H1 (cell line): ENCODE measurements around the gene CADPS. TPM values are rescaled to one million over a fixed set of nuclear protein-coding genes. Genes with fewer than 3 reads are reported as not detected.

Experiments
- CTCF ChIA-PET: fragments of 300-600 bp; sonication (Branson Sonifier 250); formaldehyde crosslinking; loops from one replicate; lab custom pipeline; 2021; ENCODE audit not compliant: partially characterized antibody; lab: Charles Lee
- POLR2A ChIA-PET: fragments of 300-600 bp; sonication (Branson Sonifier 250); formaldehyde crosslinking; loops from one replicate; lab custom pipeline; 2021; ENCODE audit warnings: inconsistent platforms; ENCODE audit not compliant: partially characterized antibody; lab: Charles Lee
- DNase-seq, 2 experiments: peaks; one replicate each; pipeline versions ENCODE4 v3.0.0 to v3.0.0-alpha.2; 2010 to 2022; ENCODE audit warnings: low spot score in 2 of 2, low read depth in 1 of 2, mixed read lengths in 1 of 2
- FAIRE-seq: peaks from 2 replicates; lab custom pipeline; 2011; peaks lifted over from hg19 to GRCh38; lab: Jason Lieb, UNC
- H2AFZ ChIP-seq: 2 replicates; pipeline ENCODE4 v1.8.1; 2012; ENCODE audit warnings: low read length, inconsistent platforms
- H2AK5ac ChIP-seq: 2 replicates; pipeline ENCODE4 v1.6.1; 2013; ENCODE audit warnings: low read depth, low read length
- H2BK120ac ChIP-seq: replicated peaks from 2 replicates; pipeline ENCODE3; 2013; ENCODE audit warnings: low read depth, low read length, inconsistent platforms
- H2BK12ac ChIP-seq: 2 replicates; pipeline ENCODE4 v1.6.1; 2013; ENCODE audit warnings: low read depth, low read length
- H2BK15ac ChIP-seq: 2 replicates; pipeline ENCODE4 v1.6.1; 2013; ENCODE audit warnings: low read length
- H2BK20ac ChIP-seq: 2 replicates; pipeline ENCODE4 v1.6.1; 2013; ENCODE audit warnings: low read length
- H2BK5ac ChIP-seq: 2 replicates; pipeline ENCODE4 v1.6.1; 2013; ENCODE audit warnings: low read depth, low read length
- H3K14ac ChIP-seq: 2 replicates; pipeline ENCODE4 v1.6.1; 2013; ENCODE audit warnings: inconsistent platforms; ENCODE audit not compliant: insufficient read length
- H3K18ac ChIP-seq: 2 replicates; pipeline ENCODE4 v1.6.1; 2013; ENCODE audit warnings: low read length; ENCODE audit errors: extremely low read depth
- H3K23ac ChIP-seq: 2 replicates; pipeline ENCODE4 v1.6.1; 2013; ENCODE audit warnings: inconsistent platforms; ENCODE audit not compliant: insufficient read length
- H3K23me2 ChIP-seq: 2 replicates; pipeline ENCODE4 v1.6.1; 2013; ENCODE audit warnings: low read depth, low read length
- H3K27ac ChIP-seq: 2 replicates; pipeline ENCODE4 v1.6.1; 2011; ENCODE audit warnings: low read depth, low read length, inconsistent platforms
- H3K27me3 ChIP-seq, 4 experiments: replicated peaks in 1 of 4; 1 replicate in 1 of 4; 2 replicates in 3 of 4; pipeline versions ENCODE4 v1.6.1 to v1.8.1; 2011 to 2013; ENCODE audit warnings: low read length in 3 of 4, mild to moderate bottlenecking in 3 of 4, inconsistent platforms in 2 of 4, mixed read lengths in 2 of 4, moderate library complexity in 1 of 4; ENCODE audit not compliant: control insufficient read depth in 3 of 4, insufficient read depth in 3 of 4; ENCODE audit errors: extremely low read depth in 1 of 4
- H3K36me3 ChIP-seq, 4 experiments: 2 replicates each; pipeline versions ENCODE4 v1.6.1 to v1.8.1; 2011 to 2013; ENCODE audit warnings: mild to moderate bottlenecking in 4 of 4, low read length in 3 of 4, moderate library complexity in 2 of 4, control low read depth in 1 of 4, inconsistent platforms in 1 of 4; ENCODE audit not compliant: insufficient read depth in 4 of 4, control insufficient read depth in 2 of 4
- H3K4ac ChIP-seq: replicated peaks from 2 replicates; pipeline ENCODE3; 2013; ENCODE audit warnings: low read length, low read depth, mixed read lengths, inconsistent platforms; ENCODE audit not compliant: insufficient read length
- H3K4me1 ChIP-seq, 4 experiments: replicated peaks in 1 of 4; 1 replicate in 1 of 4; 2 replicates in 3 of 4; pipeline versions ENCODE4 v1.6.1 to v1.8.1; 2011 to 2013; ENCODE audit warnings: low read length in 3 of 4, inconsistent platforms in 2 of 4, mixed read lengths in 1 of 4; ENCODE audit not compliant: insufficient read depth in 4 of 4, control insufficient read depth in 3 of 4
- H3K4me2 ChIP-seq, 2 experiments: 2 replicates each; pipeline versions ENCODE4 v1.6.1 to v1.8.1; 2011 to 2013; ENCODE audit warnings: low read depth in 2 of 2, low read length in 2 of 2, control low read depth in 1 of 2, inconsistent platforms in 1 of 2, mild to moderate bottlenecking in 1 of 2; ENCODE audit not compliant: insufficient read depth in 1 of 2
- H3K4me3 ChIP-seq, 4 experiments: fragments of 200-600, 300-600 bp in 1 of 4; sonication (generic), shearing (Covaris generic), sonication (Bioruptor Twin) in 1 of 4; 2 replicates each; pipeline versions ENCODE4 v1.5.1 to v1.8.1; 2011 to 2016; ENCODE audit warnings: low read length in 4 of 4, low read depth in 3 of 4, control low read depth in 2 of 4, inconsistent platforms in 2 of 4, mild to moderate bottlenecking in 2 of 4, mixed read lengths in 1 of 4, moderate library complexity in 1 of 4; ENCODE audit not compliant: insufficient read depth in 2 of 4; ENCODE audit errors: extremely low read depth in 1 of 4
- H3K56ac ChIP-seq: replicated peaks from 2 replicates; pipeline ENCODE3; 2013; ENCODE audit warnings: low read depth, mild to moderate bottlenecking, mixed read lengths, low read length, inconsistent platforms; ENCODE audit not compliant: insufficient read length
- H3K79me1 ChIP-seq: 2 replicates; pipeline ENCODE4 v1.6.1; 2013; ENCODE audit warnings: low read depth, low read length, control low read depth
- H3K79me2 ChIP-seq, 2 experiments: 2 replicates each; pipeline versions ENCODE4 v1.6.1 to v1.8.1; 2012 to 2013; ENCODE audit warnings: low read length in 2 of 2, mild to moderate bottlenecking in 2 of 2, inconsistent platforms in 1 of 2; ENCODE audit not compliant: insufficient read depth in 2 of 2, control insufficient read depth in 1 of 2
- H3K9ac ChIP-seq, 4 experiments: replicated peaks in 1 of 4; 1 replicate in 1 of 4; 2 replicates in 3 of 4; pipeline versions ENCODE4 v1.6.1 to v1.8.1; 2011 to 2013; ENCODE audit warnings: low read depth in 3 of 4, low read length in 3 of 4, control low read depth in 2 of 4, mild to moderate bottlenecking in 2 of 4, moderate library complexity in 2 of 4, inconsistent platforms in 1 of 4; ENCODE audit errors: extremely low read depth in 1 of 4
- H3K9me3 ChIP-seq, 2 experiments: 2 replicates each; pipeline versions ENCODE4 v1.6.1 to v1.8.1; 2012 to 2013; ENCODE audit warnings: mild to moderate bottlenecking in 2 of 2, moderate library complexity in 2 of 2, control low read depth in 1 of 2, inconsistent platforms in 1 of 2, low read depth in 1 of 2, low read length in 1 of 2, mixed read lengths in 1 of 2; ENCODE audit not compliant: insufficient read depth in 2 of 2
- H4K20me1 ChIP-seq, 2 experiments: replicated peaks in 1 of 2; 2 replicates each; pipeline versions ENCODE3 to v1.8.1; 2011 to 2013; ENCODE audit warnings: inconsistent platforms in 2 of 2, low read length in 2 of 2, mild to moderate bottlenecking in 1 of 2; ENCODE audit not compliant: insufficient read depth in 2 of 2, control insufficient read depth in 1 of 2
- H4K5ac ChIP-seq: 2 replicates; pipeline ENCODE4 v1.6.1; 2013; ENCODE audit warnings: low read length, low read depth, mixed read lengths, inconsistent platforms; ENCODE audit not compliant: insufficient read length
- H4K8ac ChIP-seq: 2 replicates; pipeline ENCODE4 v1.8.0; 2013; ENCODE audit warnings: mild to moderate bottlenecking, moderate library complexity, low read length, inconsistent platforms; ENCODE audit not compliant: insufficient read depth; ENCODE audit errors: extremely low read depth
- H4K91ac ChIP-seq: replicated peaks from 2 replicates; pipeline ENCODE3; 2013; ENCODE audit warnings: low read length, mixed read lengths, inconsistent platforms; ENCODE audit not compliant: insufficient read length
- CREB1 ChIP-seq: IDR thresholded peaks from 2 replicates; pipeline ENCODE4 v1.6.1; 2012; ENCODE audit warnings: inconsistent platforms
- EP300 ChIP-seq, 2 experiments: IDR thresholded peaks; 1 replicate in 1 of 2; 2 replicates in 1 of 2; pipeline ENCODE4 v1.6.1; 2011 to 2012; ENCODE audit warnings: low read depth in 2 of 2, low read length in 2 of 2, mild to moderate bottlenecking in 2 of 2, borderline replicate concordance in 1 of 2, inconsistent platforms in 1 of 2, moderate library complexity in 1 of 2
- GABPA ChIP-seq: IDR thresholded peaks from 2 replicates; pipeline ENCODE4 v1.6.1; 2011; ENCODE audit warnings: mild to moderate bottlenecking, low read length, moderate library complexity, borderline replicate concordance; ENCODE audit not compliant: insufficient read depth
- JUND ChIP-seq: IDR thresholded peaks from 2 replicates; pipeline ENCODE4 v1.6.1; 2011; ENCODE audit warnings: mild to moderate bottlenecking, improper control_type of control experiment, low read length
- MAFK ChIP-seq: IDR thresholded peaks from 2 replicates; pipeline ENCODE4 v1.6.1; 2012; ENCODE audit warnings: low read depth, mild to moderate bottlenecking, improper control_type of control experiment, low read length
- NRF1 ChIP-seq: IDR thresholded peaks from 2 replicates; pipeline ENCODE4 v1.6.1; 2011; ENCODE audit warnings: mild to moderate bottlenecking, low read depth, low read length, improper control_type of control experiment
- SP4 ChIP-seq: IDR thresholded peaks from 2 replicates; pipeline ENCODE4 v1.6.1; 2012; ENCODE audit warnings: low read length, inconsistent platforms
- TEAD4 ChIP-seq: IDR thresholded peaks from 2 replicates; pipeline ENCODE4 v1.6.1; 2012; ENCODE audit warnings: low read depth, low read length, inconsistent platforms, mixed read lengths
- USF2 ChIP-seq: IDR thresholded peaks from 2 replicates; pipeline ENCODE4 v1.6.1; 2011; ENCODE audit warnings: low read length, improper control_type of control experiment
- WGBS, 2 experiments: shearing (Covaris generic) in 1 of 2; methylation state at CpG; one replicate each; pipeline versions ENCODE4 v1.1.6 to v1.1.7; 2013 to 2015; ENCODE audit warnings: low lambda C conversion rate in 2 of 2, mixed read lengths in 2 of 2, inconsistent platforms in 1 of 2, low coverage in 1 of 2, missing lambda C conversion rate in 1 of 2; ENCODE audit not compliant: insufficient replicate concordance in 2 of 2, insufficient coverage in 1 of 2, insufficient read length in 1 of 2; ENCODE audit errors: extremely low coverage in 1 of 2, missing lambda C conversion rate in 1 of 2; 5-methylcytosine and 5-hydroxymethylcytosine counted together
- polyA plus RNA-seq, 7 experiments: library from polyadenylated mRNA; depleted of rRNA in 3 of 7; stranded (reverse) in 5 of 7; unstranded in 2 of 7; fragments of >200 nt in 5 of 7; fragments of 200-250 nt in 2 of 7; gene quantifications; 1 replicate in 5 of 7; 2 replicates in 1 of 7; 4 replicates in 1 of 7; pipeline versions ENCODE4 v1.2.1 to v1.2.3, GENCODE V29; 2011 to 2013; ENCODE audit warnings: missing spikeins in 2 of 7, mixed read lengths in 2 of 7
- total RNA-seq: library from RNA; stranded (reverse); fragmentation: NEBNext Ultra II Directional; extraction: Animal tissue kit (Norgen Biotek cat#: 25700); gene quantifications from 2 replicates; pipeline ENCODE4 v1.2.1, GENCODE V29; 2021

The CADPS gene
- total and polyA plus RNA-seq, 2 of the 8 experiments (the other 6 are each of a cell fraction or from before 2014, with no cell fraction given): 7.1 to 10.2 TPM

GRCh38 chr3:62843508-62843907, 31.7 kb downstream of the CADPS start:
- Histone ChIP-seq H2BK5ac (no peak overlapping the region), H3K23ac (no peak overlapping the region), H3K9me3 (no peaks in the 10 kb centered on the region), H3K36me3 (no peaks in the 10 kb centered on the region), H3K23me2 (no peaks in the 10 kb centered on the region), H3K9ac (no peak overlapping the region), H2BK120ac (no peak overlapping the region), H3K79me2 (no peaks in the 10 kb centered on the region), H3K79me1 (no peaks in the 10 kb centered on the region; the same call in 1 of the 2 replicates), H4K91ac (no peak overlapping the region), H4K20me1 (no peaks in the 10 kb centered on the region), H3K18ac (no peak overlapping the region), H2BK12ac (no peak overlapping the region), H4K8ac (no peak overlapping the region), H3K4me1 (no peaks in the 10 kb centered on the region), H2AFZ (no peak overlapping the region), H3K4ac (no peak overlapping the region), H3K56ac (no peak overlapping the region), H3K27ac (no peak overlapping the region), H3K4me3 (no peak overlapping the region), H3K4me2 (no peak overlapping the region), H2BK20ac (no peak overlapping the region), H2BK15ac (no peak overlapping the region), H2AK5ac (no peak overlapping the region), H4K5ac (no peak overlapping the region), H3K14ac (no peak overlapping the region), H3K27me3 (no peaks in the 10 kb centered on the region; a peak in 1 of 7 replicates)
- FAIRE-seq: no peak
- 81% methylated on average over 1 of the region's 1 CpG; no CpG with 5 or more reads in 1 of the 2 experiments for WGBS, 2 experiments
- TF ChIP-seq CREB1 (no peak), EP300 (IDR thresholded peaks at IDR 0.05; ENCODE audit: borderline replicate concordance in 1 of 2, low read depth in 2 of 2, low read length in 2 of 2) (no peak), NRF1 (no peak), GABPA (no peak), JUND (no peak), USF2 (no peak), TEAD4 (no peak), MAFK (no peak), SP4 (no peak)
- no peak for DNase-seq
- POLR2A ChIA-PET: no interaction called here
- CTCF ChIA-PET: interaction anchor here (0.6 to 1.9 kb wide), 4 partner anchors 10 to 175 kb away, joined by 3 to 6 read pairs (median 4); no protein-coding TSS in a partner anchor
